Right lobe of liver (tissue), 6 donors: Measurements from ENCODE around the gene FRMD4A. TPM values are rescaled to one million over a fixed set of nuclear protein-coding genes. Genes with fewer than 3 reads are reported as not detected.
"Not testable (repeated sequence)": the region's sequence is repeated elsewhere in the genome, so short reads cannot be mapped to it uniquely, and the experiment has no call there.

Experiments
- ATAC-seq, 4 donors: fragments of 200-7000 bp; cut with Tn5 transposase; one replicate each; pipeline ENCODE4 v1.9.1; 2020; ENCODE audit warnings: mild to moderate bottlenecking in 4 of 4, moderate library complexity in 4 of 4
- DNase-seq, 3 donors: peaks; one replicate each; pipeline ENCODE4 v3.0.0-alpha.2; 2020
- H3K27ac ChIP-seq, 3 donors: fragments of 200-600 bp; one replicate each; pipeline ENCODE4 v1.8.0; 2022
- H3K27me3 ChIP-seq, 2 donors: fragments of 200-600 bp; one replicate each; pipeline ENCODE4 v1.8.0; 2022
- H3K36me3 ChIP-seq, 4 donors: fragments of 200-600 bp; sonication (generic) in 1 of 4; one replicate each; pipeline versions ENCODE4 v1.5.1 to v1.8.0; 2017 to 2022; ENCODE audit warnings: control low read depth in 1 of 4
- H3K4me1 ChIP-seq, 4 donors: fragments of 200-600 bp; sonication (generic) in 1 of 4; one replicate each; pipeline versions ENCODE4 v1.5.1 to v1.8.0; 2017 to 2022; ENCODE audit warnings: control low read depth in 1 of 4
- H3K4me3 ChIP-seq, 3 donors: fragments of 200-600 bp; one replicate each; pipeline ENCODE4 v1.8.0; 2022
- H3K9me3 ChIP-seq, 4 donors: fragments of 200-600 bp; sonication (generic) in 1 of 4; one replicate each; pipeline versions ENCODE4 v1.5.1 to v1.8.0; 2017 to 2022; ENCODE audit warnings: control low read depth in 1 of 4
- POLR2A ChIP-seq: fragments of 450-650 bp; IDR thresholded peaks from one replicate; pipeline ENCODE4 v1.6.1; 2017; ENCODE audit warnings: antibody characterized with exemption, mild to moderate bottlenecking
- WGBS: methylation state at CpG from one replicate; pipeline ENCODE4 v1.1.6; 2018; ENCODE audit warnings: low coverage, low lambda C conversion rate; ENCODE audit not compliant: insufficient coverage; ENCODE audit errors: missing lambda C conversion rate; 5-methylcytosine and 5-hydroxymethylcytosine counted together
- intact Hi-C, 2 donors: fragments of 100-400 bp; cut with DNase I; formaldehyde crosslinking; loops; one replicate each; pipeline versions ENCODE4 v1.11.2 to v1.14.1; 2022
- total RNA-seq, 6 experiments: library from RNA; depleted of rRNA in 2 of 6; stranded (reverse); fragments of >200 nt in 2 of 6; fragmentation: NEBNext Ultra II Directional in 3 of 6; extraction: Animal tissue kit (Norgen Biotek cat#: 25700) in 3 of 6; gene quantifications; one replicate each; pipeline versions ENCODE4 v1.1.0 to v1.2.4, GENCODE V29; 2016 to 2023
- TF ChIP-seq, protein P1 (sequence below), 4 donors: fragments of 200-600 bp in 3 of 4; fragments of 450-650 bp in 1 of 4; IDR thresholded peaks; one replicate each; pipeline versions ENCODE4 v1.5.1 to v1.8.0; 2016 to 2022; ENCODE audit warnings: antibody characterized with exemption in 4 of 4, mild to moderate bottlenecking in 2 of 4
- donor health status: DM: no; HTN: yes; CAD: no.
- donor health status: DM: no; HTN: no; CAD: no.
- donor health status: DM: no; HTN: no; CAD: no.
- donor health status: DM: no; HTN: yes; CAD: no.
- donor health status: DM: no; HTN: yes; CAD: no.

The FRMD4A gene
- total RNA-seq, 6 experiments from 2014 or later = 8.4 to 22.8 (median 13.3) TPM

DNA sequence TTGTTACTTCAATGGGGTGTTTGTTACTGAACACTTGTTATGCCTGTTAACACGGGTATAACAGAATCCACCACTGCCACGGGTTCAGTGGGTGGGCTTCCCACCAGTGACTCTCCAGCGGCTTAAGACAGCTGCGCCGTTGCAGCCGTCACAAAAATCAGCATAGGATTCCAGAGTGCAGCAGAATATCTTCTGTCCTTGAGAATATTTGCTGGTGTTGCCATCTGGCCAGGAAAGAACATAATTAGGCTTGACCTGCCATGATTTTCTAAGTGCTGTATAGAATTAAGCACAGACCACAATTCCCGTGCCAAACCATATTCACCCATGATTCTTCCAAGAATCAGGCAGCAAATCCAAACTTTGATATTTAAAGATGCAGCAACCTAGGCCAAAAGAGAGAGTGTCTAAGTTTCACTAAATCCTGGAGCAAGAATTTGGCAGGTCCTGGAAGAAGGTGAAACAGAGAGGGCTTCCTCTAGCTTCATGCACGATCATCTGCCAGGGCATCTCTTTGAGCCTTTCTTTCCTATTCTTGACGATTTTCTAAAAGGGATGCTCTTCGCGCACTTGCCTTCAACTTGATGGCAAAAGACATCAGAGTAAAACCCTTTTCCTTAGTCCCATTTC, 95.0 kb downstream of the FRMD4A start:
- no peak for TF ChIP-seq POLR2A
- TF ChIP-seq, protein P1, sequence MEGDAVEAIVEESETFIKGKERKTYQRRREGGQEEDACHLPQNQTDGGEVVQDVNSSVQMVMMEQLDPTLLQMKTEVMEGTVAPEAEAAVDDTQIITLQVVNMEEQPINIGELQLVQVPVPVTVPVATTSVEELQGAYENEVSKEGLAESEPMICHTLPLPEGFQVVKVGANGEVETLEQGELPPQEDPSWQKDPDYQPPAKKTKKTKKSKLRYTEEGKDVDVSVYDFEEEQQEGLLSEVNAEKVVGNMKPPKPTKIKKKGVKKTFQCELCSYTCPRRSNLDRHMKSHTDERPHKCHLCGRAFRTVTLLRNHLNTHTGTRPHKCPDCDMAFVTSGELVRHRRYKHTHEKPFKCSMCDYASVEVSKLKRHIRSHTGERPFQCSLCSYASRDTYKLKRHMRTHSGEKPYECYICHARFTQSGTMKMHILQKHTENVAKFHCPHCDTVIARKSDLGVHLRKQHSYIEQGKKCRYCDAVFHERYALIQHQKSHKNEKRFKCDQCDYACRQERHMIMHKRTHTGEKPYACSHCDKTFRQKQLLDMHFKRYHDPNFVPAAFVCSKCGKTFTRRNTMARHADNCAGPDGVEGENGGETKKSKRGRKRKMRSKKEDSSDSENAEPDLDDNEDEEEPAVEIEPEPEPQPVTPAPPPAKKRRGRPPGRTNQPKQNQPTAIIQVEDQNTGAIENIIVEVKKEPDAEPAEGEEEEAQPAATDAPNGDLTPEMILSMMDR (IDR thresholded peaks at IDR 0.05) = no peak
- H3K27ac ChIP-seq = no peak overlapping the region
- WGBS = 55% methylated on average over 11 of the region's 11 CpGs
- H3K36me3 ChIP-seq = no peaks in the 10 kb centered on the region
- intact Hi-C loops = no loop called here
- no peaks in the 10 kb centered on the region for H3K27me3 ChIP-seq
- no peak overlapping the region for H3K4me3 ChIP-seq
- no peak for ATAC-seq
- no peaks in the 10 kb centered on the region for H3K4me1 ChIP-seq
- no peaks in the 10 kb centered on the region for H3K9me3 ChIP-seq
- no peak for DNase-seq

- H3K27me3 ChIP-seq = no peaks in the 10 kb centered on the region
- H3K9me3 ChIP-seq = no peaks in the 10 kb centered on the region
- no peak overlapping the region for H3K4me3 ChIP-seq
- H3K36me3 ChIP-seq = no peaks in the 10 kb centered on the region
- 61% methylated on average over 4 of the region's 4 CpGs for WGBS
- H3K27ac ChIP-seq = no peak overlapping the region
- ATAC-seq (no peak), DNase-seq (no peak)
- intact Hi-C loops = no loop called here
- no peaks in the 10 kb centered on the region for H3K4me1 ChIP-seq
- TF ChIP-seq, protein P1 (IDR thresholded peaks at IDR 0.05) = no peak
- no peak for TF ChIP-seq POLR2A
Observed at GRCh38 chr10:14233566-14233965, 97.2 kb downstream of the FRMD4A start.

DNA sequence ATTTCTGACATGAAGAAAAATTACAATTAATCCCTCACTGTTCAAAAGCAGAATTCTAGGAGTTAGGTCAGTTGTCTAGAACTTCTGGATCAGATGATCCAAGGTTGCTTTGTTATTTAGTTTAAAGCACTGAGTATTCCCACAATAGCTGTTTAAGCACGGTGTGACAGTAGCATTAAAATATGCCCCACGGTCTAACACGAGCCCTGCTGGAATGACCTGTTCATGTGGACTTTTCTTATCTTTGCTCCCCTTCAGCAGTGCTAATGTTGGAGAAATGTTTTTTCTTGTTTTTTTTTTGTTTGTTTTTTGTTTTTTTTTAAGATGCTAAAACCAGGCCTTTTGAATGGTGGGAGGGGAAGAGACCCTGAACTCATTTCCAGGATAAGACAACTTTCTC, 101.9 kb downstream of the FRMD4A start:
- H3K27me3 ChIP-seq, H3K4me3 ChIP-seq, H3K27ac ChIP-seq, H3K4me1 ChIP-seq, intact Hi-C loops, H3K9me3 ChIP-seq, ATAC-seq, DNase-seq, H3K36me3 ChIP-seq: not testable (repeated sequence)
- WGBS = 44% methylated on average over 3 of the region's 3 CpGs

DNA sequence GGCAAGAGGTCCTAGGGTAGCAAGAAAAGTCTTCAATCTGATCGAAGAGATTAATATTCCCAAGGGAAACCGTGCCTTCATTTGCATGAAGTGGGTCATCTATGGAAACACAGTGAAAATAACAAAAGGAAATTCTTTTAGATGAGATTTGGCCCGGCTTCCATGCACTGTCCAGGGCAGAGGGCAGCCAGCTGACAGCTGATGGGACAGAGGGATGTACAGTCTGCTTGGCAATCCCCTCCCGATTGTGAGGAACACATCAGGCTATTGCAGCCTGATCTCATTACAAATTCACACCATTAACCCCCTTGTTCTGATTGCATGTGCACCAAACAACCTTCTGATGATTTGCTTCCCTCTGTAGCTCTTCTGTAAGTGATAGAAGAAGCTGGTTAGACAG, 105.3 kb downstream of the FRMD4A start:
- ATAC-seq = no peak
- Histone ChIP-seq H3K9me3 (no peaks in the 10 kb centered on the region), H3K36me3 (no peaks in the 10 kb centered on the region), H3K4me3 (no peak overlapping the region), H3K27me3 (no peaks in the 10 kb centered on the region), H3K4me1 (no peaks in the 10 kb centered on the region), H3K27ac (no peak overlapping the region)
- TF ChIP-seq, protein P1 (IDR thresholded peaks at IDR 0.05) = no peak
- 36% methylated on average over 3 of the region's 4 CpGs for WGBS
- DNase-seq = no peak
- intact Hi-C loops = no loop called here

DNA sequence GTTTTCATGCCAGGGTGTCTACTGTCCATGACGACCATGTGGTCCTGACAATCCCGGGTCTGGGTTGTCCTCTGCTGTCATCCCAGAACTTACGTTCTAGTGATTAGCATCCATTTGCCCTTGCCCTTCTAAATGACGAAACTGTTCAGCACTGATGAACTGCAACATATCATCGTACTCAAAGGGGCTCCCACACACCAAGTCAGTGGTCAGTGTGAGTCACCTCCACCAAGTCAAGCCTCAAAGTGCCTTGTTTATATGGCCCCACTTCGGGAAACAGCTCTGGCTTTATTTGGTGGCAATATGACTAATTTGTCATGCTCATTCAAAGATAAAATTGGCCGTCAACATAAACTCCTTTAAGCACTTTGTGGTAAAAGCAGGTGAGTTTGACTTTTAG, 110.7 kb downstream of the FRMD4A start:
- 54% methylated on average over 7 of the region's 7 CpGs for WGBS
- no peak overlapping the region for H3K27ac ChIP-seq
- H3K4me3 ChIP-seq = no peak overlapping the region
- H3K9me3 ChIP-seq = no peaks in the 10 kb centered on the region
- intact Hi-C loops = no loop called here
- H3K27me3 ChIP-seq = no peaks in the 10 kb centered on the region
- ATAC-seq (no peak), DNase-seq (no peak)
- no peaks in the 10 kb centered on the region for H3K36me3 ChIP-seq
- no peaks in the 10 kb centered on the region for H3K4me1 ChIP-seq
- no peak for TF ChIP-seq POLR2A
- TF ChIP-seq, protein P1 (IDR thresholded peaks at IDR 0.05) = no peak
